Measurements from ENCODE around the gene SETBP1. TPM values are rescaled to one million over a fixed set of nuclear protein-coding genes. Genes with fewer than 3 reads are reported as not detected.
A peak's percentile ranks its signal among the peaks of the same experiment; 100 is the strongest.

SETBP1 gene
- total RNA-seq, 1 donor: 2.6 TPM

GRCh38 chr18:45084206-45084605 lies 403.5 kb downstream of the SETBP1 start:
- no peak for TF ChIP-seq CTCF (IDR thresholded peaks at IDR 0.05; ENCODE audit: insufficient read depth, low read depth, low read length)
- H3K4me3 ChIP-seq (ENCODE audit: low read depth, low read length): no peak overlapping the region
- DNase-seq (ENCODE audit: low read depth): no peak

DNA sequence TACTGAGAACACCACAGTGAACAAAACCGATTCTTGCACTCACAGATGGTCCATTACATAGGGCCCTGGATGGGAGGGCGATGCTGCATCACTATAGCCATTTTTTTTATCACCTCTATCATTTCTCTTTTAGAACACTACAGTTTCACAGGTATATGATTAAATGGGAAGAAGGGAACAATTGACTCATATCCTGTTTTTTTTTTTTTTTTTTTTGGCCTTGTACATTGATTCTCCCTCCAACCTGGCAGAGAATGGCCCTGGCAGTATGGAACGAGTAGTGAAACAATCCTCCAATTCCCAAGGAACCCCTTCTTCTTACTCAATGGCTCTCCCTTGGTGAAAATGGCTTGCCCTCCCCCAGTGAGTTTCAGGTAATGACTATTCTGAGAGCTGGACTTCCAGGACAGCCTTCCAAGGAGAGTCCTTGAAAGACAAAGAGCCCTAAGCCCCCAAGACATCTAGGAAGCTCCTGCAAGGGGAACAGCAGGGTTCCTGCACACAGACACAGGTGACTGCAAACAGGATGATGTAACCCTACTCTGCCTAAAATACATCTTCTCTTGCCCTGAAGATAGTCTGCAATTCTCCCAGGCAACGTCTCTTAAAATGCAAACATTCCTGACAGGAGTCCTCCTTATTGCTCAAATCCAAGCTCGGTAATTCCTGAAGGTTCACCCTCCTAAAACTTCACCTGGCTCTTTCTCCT lies 405.4 kb downstream of the SETBP1 start:
- TF ChIP-seq CTCF (IDR thresholded peaks at IDR 0.05; ENCODE audit: insufficient read depth, low read depth, low read length): no peak
- no peak for DNase-seq (ENCODE audit: low read depth)
- H3K4me3 ChIP-seq (ENCODE audit: low read depth, low read length): no peak overlapping the region

GRCh38 chr18:45086777-45087176 lies 406.1 kb downstream of the SETBP1 start:
- H3K4me3 ChIP-seq (ENCODE audit: low read depth, low read length): no peak overlapping the region
- TF ChIP-seq CTCF (IDR thresholded peaks at IDR 0.05; ENCODE audit: insufficient read depth, low read depth, low read length): no peak
- DNase-seq (ENCODE audit: low read depth): no peak

GRCh38 chr18:45090526-45091140 lies 409.9 kb downstream of the SETBP1 start:
- no peak for TF ChIP-seq CTCF (IDR thresholded peaks at IDR 0.05; ENCODE audit: insufficient read depth, low read depth, low read length)
- DNase-seq (ENCODE audit: low read depth): peak; percentile 21
- no peak overlapping the region for H3K4me3 ChIP-seq (ENCODE audit: low read depth, low read length)

GRCh38 chr18:45100321-45101105 lies 419.8 kb downstream of the SETBP1 start:
- TF ChIP-seq CTCF (IDR thresholded peaks at IDR 0.05; ENCODE audit: insufficient read depth, low read depth, low read length): no peak
- no peak for DNase-seq (ENCODE audit: low read depth)
- no peak overlapping the region for H3K4me3 ChIP-seq (ENCODE audit: low read depth, low read length)

DNA sequence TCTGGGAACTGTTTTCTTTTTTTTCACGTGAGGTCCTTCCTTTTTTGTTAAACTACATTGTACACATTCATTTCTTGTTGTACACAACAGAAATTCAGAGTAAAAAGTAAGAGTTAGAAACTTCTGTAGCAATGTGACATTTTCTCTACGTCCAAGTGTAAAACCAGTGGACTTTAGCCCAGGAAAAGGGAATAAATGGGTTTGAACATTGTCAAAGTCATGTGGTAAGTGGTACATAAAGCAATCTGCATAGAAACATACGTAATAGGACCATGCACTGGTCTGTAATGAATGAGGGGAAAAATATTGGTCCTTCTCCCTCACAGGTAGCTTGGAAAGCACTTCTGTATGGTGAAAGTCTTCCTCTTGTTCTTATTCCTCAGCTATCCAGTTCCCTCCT lies 421.4 kb downstream of the SETBP1 start:
- DNase-seq (ENCODE audit: low read depth): no peak
- no peak overlapping the region for H3K4me3 ChIP-seq (ENCODE audit: low read depth, low read length)
- TF ChIP-seq CTCF (IDR thresholded peaks at IDR 0.05; ENCODE audit: insufficient read depth, low read depth, low read length): no peak
